HEK293T (cell line): ENCODE data around the gene CFAP161.

Experiments
- CTCF ChIA-PET: fragments of 350-600 bp; formaldehyde crosslinking; extraction: SDS; loops from one replicate; lab custom pipeline; 2021; ENCODE audit warnings: antibody characterized with exemption, inconsistent platforms; lab: Yijun Ruan, JAX
- POLR2A ChIA-PET: fragments of 350-600 bp; formaldehyde crosslinking; extraction: SDS; loops from one replicate; lab custom pipeline; 2020; ENCODE audit warnings: antibody characterized with exemption, inconsistent platforms; lab: Yijun Ruan, JAX
- DNase-seq: peaks from one replicate; pipeline ENCODE4 v3.0.0; 2012; ENCODE audit warnings: mixed read lengths; ENCODE audit errors: extremely low spot score
- ARNT ChIP-seq: fragments of 450-650 bp; IDR thresholded peaks from 2 replicates; pipeline ENCODE4 v1.6.1; 2017; ENCODE audit warnings: mild to moderate bottlenecking
- BHLHE40 ChIP-seq: fragments of 450-650 bp; IDR thresholded peaks from 2 replicates; pipeline ENCODE4 v1.6.1; 2016; ENCODE audit warnings: mild to moderate bottlenecking, moderate library complexity, borderline replicate concordance
- CTBP1 ChIP-seq: fragments of 450-650 bp; IDR thresholded peaks from 2 replicates; pipeline ENCODE4 v1.6.1; 2016; ENCODE audit warnings: borderline replicate concordance
- ELF4 ChIP-seq: fragments of 450-650 bp; IDR thresholded peaks from 2 replicates; pipeline ENCODE4 v1.6.1; 2017; ENCODE audit warnings: antibody characterized with exemption
- FOXA1 ChIP-seq: fragments of 450-650 bp; IDR thresholded peaks from 2 replicates; pipeline ENCODE4 v1.6.1; 2016; ENCODE audit warnings: mild to moderate bottlenecking
- FOXK2 ChIP-seq: fragments of 450-650 bp; IDR thresholded peaks from 2 replicates; pipeline ENCODE4 v1.6.1; 2016; ENCODE audit warnings: mild to moderate bottlenecking
- FOXM1 ChIP-seq: fragments of 450-650 bp; IDR thresholded peaks from 2 replicates; pipeline ENCODE4 v1.6.1; 2017; ENCODE audit warnings: mild to moderate bottlenecking, borderline replicate concordance
- HDGF ChIP-seq: fragments of 450-650 bp; IDR thresholded peaks from 2 replicates; pipeline ENCODE4 v1.6.1; 2017; ENCODE audit warnings: antibody characterized with exemption, borderline replicate concordance
- L3MBTL2 ChIP-seq: fragments of 450-650 bp; conservative IDR thresholded peaks from 2 replicates; pipeline ENCODE4 v1.6.1; 2016; ENCODE audit warnings: mild to moderate bottlenecking
- LEF1 ChIP-seq: fragments of 450-650 bp; IDR thresholded peaks from 2 replicates; pipeline ENCODE4 v1.6.1; 2017; ENCODE audit warnings: mild to moderate bottlenecking, borderline replicate concordance
- NFRKB ChIP-seq: fragments of 450-650 bp; IDR thresholded peaks from 2 replicates; pipeline ENCODE4 v1.6.1; 2016; ENCODE audit warnings: mild to moderate bottlenecking, moderate library complexity
- PKNOX1 ChIP-seq: fragments of 450-650 bp; IDR thresholded peaks from 2 replicates; pipeline ENCODE4 v1.6.1; 2016
- SP1 ChIP-seq: fragments of 450-650 bp; IDR thresholded peaks from 2 replicates; pipeline ENCODE4 v1.6.1; 2017
- SUZ12 ChIP-seq: fragments of 450-650 bp; IDR thresholded peaks from 2 replicates; pipeline ENCODE4 v1.6.1; 2016; ENCODE audit warnings: mild to moderate bottlenecking
- TARDBP ChIP-seq: fragments of 450-650 bp; IDR thresholded peaks from 2 replicates; pipeline ENCODE4 v1.6.1; 2016
- ZNF384 ChIP-seq: fragments of 450-650 bp; IDR thresholded peaks from 2 replicates; pipeline ENCODE4 v1.6.1; 2016

The CFAP161 gene

DNA sequence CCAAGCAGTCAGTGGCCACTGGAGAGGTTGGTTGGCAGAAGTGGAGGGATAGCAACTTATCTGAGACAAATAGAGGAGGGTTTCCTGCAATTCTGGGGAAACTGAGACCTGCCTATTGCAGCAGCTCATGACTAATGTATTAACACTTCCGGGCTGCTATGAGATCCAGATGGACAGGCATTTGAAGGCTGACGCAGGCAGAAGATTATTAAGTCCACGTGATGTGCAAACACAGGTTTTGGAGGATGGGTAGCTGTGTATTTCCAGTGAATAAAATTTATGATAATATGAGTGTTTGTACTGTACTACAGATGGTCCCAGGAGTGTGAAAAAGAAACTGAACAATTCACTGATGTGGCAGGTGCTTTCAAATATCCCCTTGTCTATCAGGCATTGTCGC, 28.5 kb upstream of the CFAP161 start:
- TF ChIP-seq ARNT, result no peak
- no peak for TF ChIP-seq PKNOX1
- TF ChIP-seq CTBP1, result no peak
- no peak for TF ChIP-seq FOXA1
- CTCF ChIA-PET, result interaction anchor here (0.8 to 5.1 kb wide), 4 partner anchors 11 to 194 kb away, joined by 3 to 100 read pairs (median 16); no protein-coding TSS in a partner anchor
- DNase-seq, result no peak
- POLR2A ChIA-PET, result no interaction called here

- POLR2A ChIA-PET, result interaction anchor here (0.6 to 1.0 kb wide), 2 partner anchors 109 to 229 kb away, joined by 3 read pairs; no protein-coding TSS in a partner anchor
Measured at GRCh38 chr15:81106560-81106959, 27.5 kb upstream of the CFAP161 start.

DNA sequence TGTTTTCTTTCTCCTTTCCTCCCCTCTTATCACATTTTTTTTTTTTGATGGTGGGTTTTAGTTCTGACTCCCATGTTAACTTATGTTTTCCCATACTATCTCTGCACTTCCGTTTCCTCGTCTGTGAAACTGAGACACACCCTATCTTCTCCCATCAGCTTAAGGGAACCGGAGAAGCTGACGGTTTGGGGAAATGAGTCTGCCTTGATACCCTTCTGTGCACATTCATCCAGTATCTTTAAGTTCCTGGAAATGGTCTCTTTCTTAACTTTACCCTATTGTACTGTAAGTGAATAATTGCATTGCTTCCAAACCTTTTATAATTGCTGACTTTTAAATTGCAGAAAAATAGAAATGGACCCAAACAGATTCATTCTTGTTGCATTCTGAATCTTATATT, 26.2 kb upstream of the CFAP161 start:
- ChIA-PET CTCF (interaction anchor here (1.1 to 5.1 kb wide), 5 partner anchors 14 to 160 kb away, joined by 3 to 100 read pairs (median 5); no protein-coding TSS in a partner anchor), POLR2A (interaction anchor here (0.6 kb wide), 1 partner anchor 56 kb away, joined by 3 read pairs; no protein-coding TSS in a partner anchor)
- TF ChIP-seq LEF1, result no peak
- TF ChIP-seq ARNT, result no peak
- no peak for DNase-seq

More at GRCh38 chr15:81106560-81106959, 27.5 kb upstream of the CFAP161 start:
- DNase-seq, result peak; percentile 71
- TF ChIP-seq ELF4 (no peak), HDGF (no peak), ZNF384 (no peak), BHLHE40 (no peak), CTBP1 (no peak), LEF1 (no peak), L3MBTL2 (no peak), NFRKB (no peak), FOXA1 (no peak), PKNOX1 (no peak), SP1 (no peak), TARDBP (no peak), FOXM1 (no peak), SUZ12 (no peak), ARNT (no peak), FOXK2 (no peak)
- CTCF ChIA-PET, result interaction anchor here (0.6 to 5.1 kb wide), 9 partner anchors 9 to 617 kb away, joined by 3 to 100 read pairs (median 5); no protein-coding TSS in a partner anchor

GRCh38 chr15:81108427-81108826, 25.6 kb upstream of the CFAP161 start:
- no peak for TF ChIP-seq HDGF
- no peak for TF ChIP-seq FOXK2
- no peak for TF ChIP-seq TARDBP
- TF ChIP-seq FOXM1, result no peak
- TF ChIP-seq ARNT, result no peak
- TF ChIP-seq CTBP1, result no peak
- TF ChIP-seq PKNOX1, result no peak
- TF ChIP-seq SP1, result no peak
- no peak for TF ChIP-seq FOXA1
- ChIA-PET CTCF (interaction anchor here (0.7 to 5.1 kb wide), 7 partner anchors 14 to 167 kb away, joined by 3 to 100 read pairs (median 4); no protein-coding TSS in a partner anchor), POLR2A (interaction anchor here (0.6 kb wide), 1 partner anchor 56 kb away, joined by 3 read pairs; no protein-coding TSS in a partner anchor)
- DNase-seq, result no peak

DNA sequence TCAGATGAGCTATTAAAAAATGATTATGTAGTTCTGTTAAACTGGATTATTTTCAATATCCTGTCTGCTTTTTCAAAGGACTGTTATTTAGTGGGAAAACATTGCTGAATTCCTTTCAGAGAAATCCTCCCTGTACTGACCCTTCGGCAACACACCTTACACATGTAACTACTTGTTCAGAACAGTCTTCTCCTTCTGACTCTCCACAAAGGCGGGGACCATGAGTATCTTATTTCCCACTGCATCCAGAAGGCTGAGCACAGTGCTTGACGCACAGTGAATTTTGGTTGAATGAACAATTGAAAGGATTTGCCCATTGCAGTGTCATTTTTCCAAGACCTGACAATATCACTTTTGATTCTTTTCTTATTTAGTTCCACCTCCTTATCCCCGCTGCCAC, 23.1 kb upstream of the CFAP161 start:
- ChIA-PET CTCF (interaction anchor here (1.1 kb wide), 1 partner anchor 155 kb away, joined by 7 read pairs; no protein-coding TSS in a partner anchor), POLR2A (interaction anchor here (1.4 kb wide), 1 partner anchor 120 kb away, joined by 3 read pairs; no protein-coding TSS in a partner anchor)
- TF ChIP-seq FOXK2 (no peak), NFRKB (no peak), ZNF384 (no peak), L3MBTL2 (no peak)
- no peak for DNase-seq

- no peak for TF ChIP-seq FOXA1
- TF ChIP-seq ELF4, result no peak
- no peak for TF ChIP-seq L3MBTL2
- TF ChIP-seq NFRKB, result no peak
- TF ChIP-seq SUZ12, result no peak
- TF ChIP-seq FOXM1, result no peak
- TF ChIP-seq HDGF, result no peak
- TF ChIP-seq SP1, result no peak
- no peak for TF ChIP-seq ZNF384
- TF ChIP-seq LEF1, result no peak
- no peak for TF ChIP-seq PKNOX1
- no peak for TF ChIP-seq TARDBP
- ChIA-PET POLR2A (interaction anchor here (1.4 kb wide), 1 partner anchor 121 kb away, joined by 3 read pairs; no protein-coding TSS in a partner anchor), CTCF (interaction anchor here (1.1 to 3.0 kb wide), 3 partner anchors 135 to 155 kb away, joined by 7 to 28 read pairs (median 8); no protein-coding TSS in a partner anchor)
- no peak for DNase-seq
Measured at GRCh38 chr15:81111510-81112470, 22.3 kb upstream of the CFAP161 start.
